Measurements from ENCODE around the gene GRAMD4. TPM values are rescaled to one million over a fixed set of nuclear protein-coding genes. Genes with fewer than 3 reads are reported as not detected.

Gene GRAMD4
- total and polyA plus RNA-seq, 2 experiments from 2014 or later, result 2.9 to 10.6 TPM

GRCh38 chr22:46666577-46667244 is 46.5 kb downstream of the GRAMD4 start:
- in situ Hi-C loops (cut with MboI), result no loop called here
- TF ChIP-seq EZH2phosphoT487 (IDR thresholded peaks at IDR 0.05; ENCODE audit: insufficient read depth, low read depth) (no peak), EZH2 (IDR thresholded peaks at IDR 0.05; ENCODE audit: insufficient read depth, poor library complexity, severe bottlenecking) (no peak)
- H2AFZ ChIP-seq, result no peak overlapping the region
- H3K9ac ChIP-seq, result no peak overlapping the region
- no peaks in the 10 kb centered on the region for H4K20me1 ChIP-seq (ENCODE audit: insufficient read depth)
- no peaks in the 10 kb centered on the region for H3K4me1 ChIP-seq (ENCODE audit: insufficient read depth)
- H3K9me3 ChIP-seq (ENCODE audit: low read depth), result no peaks in the 10 kb centered on the region
- H3K4me2 ChIP-seq (ENCODE audit: unreplicated experiment), result no peak overlapping the region
- H3F3A ChIP-seq (ENCODE audit: insufficient read depth), result no peaks in the 10 kb centered on the region
- no peak for DNase-seq
- no peak overlapping the region for H3K27ac ChIP-seq
- WGBS, 2 experiments (ENCODE audit: low coverage in 1 of 2, low lambda C conversion rate in 2 of 2, missing lambda C conversion rate in 2 of 2), result 92 to 93% methylated on average over 12 to 17 of the region's 17 CpGs
- no peaks in the 10 kb centered on the region for H3K79me2 ChIP-seq (ENCODE audit: insufficient read depth)
- H3K9me2 ChIP-seq (ENCODE audit: insufficient read depth), result no peaks in the 10 kb centered on the region
- H3K36me3 ChIP-seq (ENCODE audit: low read depth), result no peaks in the 10 kb centered on the region
- no peaks in the 10 kb centered on the region for H3K27me3 ChIP-seq (replicated peaks; ENCODE audit: insufficient read depth)
- H3K4me3 ChIP-seq, result no peak overlapping the region

- Histone ChIP-seq H3K79me2 (ENCODE audit: insufficient read depth) (no peaks in the 10 kb centered on the region), H3K4me1 (ENCODE audit: insufficient read depth) (no peaks in the 10 kb centered on the region), H3K4me3 (no peak overlapping the region), H4K20me1 (ENCODE audit: insufficient read depth) (no peaks in the 10 kb centered on the region), H3K27me3 (replicated peaks; ENCODE audit: insufficient read depth) (no peaks in the 10 kb centered on the region), H2AFZ (no peak overlapping the region), H3K9ac (no peak overlapping the region), H3F3A (ENCODE audit: insufficient read depth) (no peaks in the 10 kb centered on the region), H3K9me2 (ENCODE audit: insufficient read depth) (no peaks in the 10 kb centered on the region), H3K27ac (no peak overlapping the region), H3K4me2 (ENCODE audit: unreplicated experiment) (no peak overlapping the region), H3K36me3 (ENCODE audit: low read depth) (no peaks in the 10 kb centered on the region), H3K9me3 (ENCODE audit: low read depth) (no peaks in the 10 kb centered on the region)
- no peak for TF ChIP-seq EZH2 (IDR thresholded peaks at IDR 0.05; ENCODE audit: insufficient read depth, poor library complexity, severe bottlenecking)
- no peak for DNase-seq
- in situ Hi-C loops (cut with MboI), result no loop called here
- 93 to 97% methylated on average over 10 of the region's 10 CpGs for WGBS, 2 experiments (ENCODE audit: low coverage in 1 of 2, low lambda C conversion rate in 2 of 2, missing lambda C conversion rate in 2 of 2)
These were observed 47.0 kb downstream of the GRAMD4 start for GRCh38 chr22:46667245-46667623.

- Histone ChIP-seq H3K36me3 (ENCODE audit: low read depth) (no peaks in the 10 kb centered on the region), H3K4me1 (ENCODE audit: insufficient read depth) (no peaks in the 10 kb centered on the region), H3K9me2 (ENCODE audit: insufficient read depth) (no peaks in the 10 kb centered on the region), H3K9ac (no peak overlapping the region), H3K27ac (no peak overlapping the region), H2AFZ (no peak overlapping the region), H3K4me3 (no peak overlapping the region), H3F3A (ENCODE audit: insufficient read depth) (no peaks in the 10 kb centered on the region), H3K9me3 (ENCODE audit: low read depth) (no peaks in the 10 kb centered on the region), H3K27me3 (replicated peaks; ENCODE audit: insufficient read depth) (no peaks in the 10 kb centered on the region), H3K79me2 (ENCODE audit: insufficient read depth) (no peaks in the 10 kb centered on the region), H4K20me1 (ENCODE audit: insufficient read depth) (no peaks in the 10 kb centered on the region), H3K4me2 (ENCODE audit: unreplicated experiment) (no peak overlapping the region)
- 89 to 91% methylated on average over 18 to 24 of the region's 24 CpGs for WGBS, 2 experiments (ENCODE audit: low coverage in 1 of 2, low lambda C conversion rate in 2 of 2, missing lambda C conversion rate in 2 of 2)
- in situ Hi-C loops (cut with MboI), result no loop called here
- no peak for DNase-seq
- no peak for TF ChIP-seq EZH2phosphoT487 (IDR thresholded peaks at IDR 0.05; ENCODE audit: insufficient read depth, low read depth)
- TF ChIP-seq EZH2 (IDR thresholded peaks at IDR 0.05; ENCODE audit: insufficient read depth, poor library complexity, severe bottlenecking), result no peak
These were observed 47.9 kb downstream of the GRAMD4 start for GRCh38 chr22:46668116-46668515.

- WGBS, 2 experiments (ENCODE audit: low coverage in 1 of 2, low lambda C conversion rate in 2 of 2, missing lambda C conversion rate in 2 of 2), result 80 to 84% methylated on average over 9 of the region's 9 CpGs
- H3K36me3 ChIP-seq (ENCODE audit: low read depth), result no peaks in the 10 kb centered on the region
- no peaks in the 10 kb centered on the region for H3K9me3 ChIP-seq (ENCODE audit: low read depth)
These were observed 49.0 kb downstream of the GRAMD4 start for GRCh38 chr22:46669201-46669600.

More at GRCh38 chr22:46669201-46669600, 49.0 kb downstream of the GRAMD4 start:
- no peaks in the 10 kb centered on the region for H3F3A ChIP-seq (ENCODE audit: insufficient read depth)
- no peak overlapping the region for H3K27ac ChIP-seq
- no peak overlapping the region for H3K9ac ChIP-seq
- no peak for DNase-seq
- H3K9me2 ChIP-seq (ENCODE audit: insufficient read depth), result no peaks in the 10 kb centered on the region
- in situ Hi-C loops (cut with MboI), result no loop called here
- no peak for TF ChIP-seq EZH2phosphoT487 (IDR thresholded peaks at IDR 0.05; ENCODE audit: insufficient read depth, low read depth)
- TF ChIP-seq EZH2 (IDR thresholded peaks at IDR 0.05; ENCODE audit: insufficient read depth, poor library complexity, severe bottlenecking), result no peak
- no peak overlapping the region for H3K4me3 ChIP-seq
- H3K4me1 ChIP-seq (ENCODE audit: insufficient read depth), result no peaks in the 10 kb centered on the region
- H4K20me1 ChIP-seq (ENCODE audit: insufficient read depth), result no peaks in the 10 kb centered on the region
- H3K79me2 ChIP-seq (ENCODE audit: insufficient read depth), result no peaks in the 10 kb centered on the region
- no peak overlapping the region for H3K4me2 ChIP-seq (ENCODE audit: unreplicated experiment)
- no peaks in the 10 kb centered on the region for H3K27me3 ChIP-seq (replicated peaks; ENCODE audit: insufficient read depth)
- H2AFZ ChIP-seq, result no peak overlapping the region
